Thoracic aorta (tissue), 2 donors: ENCODE results near the gene C6orf47. TPM values are rescaled to one million over a fixed set of nuclear protein-coding genes. Genes with fewer than 3 reads are reported as not detected.

ENCODE experiments used
- ATAC-seq: fragments of 150-250 bp; one replicate; pipeline ENCODE4 v1.8.0; 2017; ENCODE audit warnings: low read depth; ENCODE audit not compliant: insufficient number of reproducible peaks, low FRiP score
- DNase-seq: peaks from one replicate; pipeline ENCODE4 v3.0.0-alpha.2; 2020; ENCODE audit warnings: low spot score
- H3K27ac ChIP-seq, 2 donors: fragments of 200-600 bp; sonication (generic); 1 replicate in 1 of 2; 2 replicates in 1 of 2; pipeline ENCODE4 v1.5.1; 2016; ENCODE audit warnings: mild to moderate bottlenecking in 2 of 2, moderate library complexity in 2 of 2
- H3K27me3 ChIP-seq: fragments of 200-600 bp; sonication (generic); replicated peaks from 2 replicates; pipeline ENCODE4 v1.6.0; 2016; ENCODE audit warnings: mild to moderate bottlenecking; ENCODE audit not compliant: insufficient read depth
- H3K36me3 ChIP-seq: fragments of 200-600 bp; sonication (generic); one replicate; pipeline ENCODE4 v1.5.1; 2016
- H3K4me1 ChIP-seq, 2 donors: fragments of 200-600 bp; sonication (generic); 1 replicate in 1 of 2; 2 replicates in 1 of 2; pipeline versions ENCODE4 v1.5.1 to v1.6.0; 2016; ENCODE audit warnings: low read depth in 2 of 2, mild to moderate bottlenecking in 1 of 2; ENCODE audit not compliant: control insufficient read depth in 1 of 2
- H3K4me3 ChIP-seq: fragments of 200-600 bp; sonication (generic); 2 replicates; pipeline ENCODE4 v1.5.1; 2016; ENCODE audit warnings: mild to moderate bottlenecking
- H3K9me3 ChIP-seq: fragments of 200-600 bp; sonication (generic); 2 replicates; pipeline ENCODE4 v1.5.1; 2016
- total RNA-seq, 2 donors: library from RNA; depleted of rRNA; stranded (reverse); fragments of >200 nt; gene quantifications; one replicate each; pipeline versions ENCODE4 v1.1.0 to v1.2.3, GENCODE V29; 2016
- TF ChIP-seq, protein P1 (sequence below): fragments of 200-600 bp; sonication (generic); IDR thresholded peaks from one replicate; pipeline ENCODE4 v1.5.1; 2019; ENCODE audit warnings: antibody characterized with exemption

The C6orf47 gene
- total RNA-seq, 2 donors from 2014 or later: 23.7 to 40.1 TPM

DNA sequence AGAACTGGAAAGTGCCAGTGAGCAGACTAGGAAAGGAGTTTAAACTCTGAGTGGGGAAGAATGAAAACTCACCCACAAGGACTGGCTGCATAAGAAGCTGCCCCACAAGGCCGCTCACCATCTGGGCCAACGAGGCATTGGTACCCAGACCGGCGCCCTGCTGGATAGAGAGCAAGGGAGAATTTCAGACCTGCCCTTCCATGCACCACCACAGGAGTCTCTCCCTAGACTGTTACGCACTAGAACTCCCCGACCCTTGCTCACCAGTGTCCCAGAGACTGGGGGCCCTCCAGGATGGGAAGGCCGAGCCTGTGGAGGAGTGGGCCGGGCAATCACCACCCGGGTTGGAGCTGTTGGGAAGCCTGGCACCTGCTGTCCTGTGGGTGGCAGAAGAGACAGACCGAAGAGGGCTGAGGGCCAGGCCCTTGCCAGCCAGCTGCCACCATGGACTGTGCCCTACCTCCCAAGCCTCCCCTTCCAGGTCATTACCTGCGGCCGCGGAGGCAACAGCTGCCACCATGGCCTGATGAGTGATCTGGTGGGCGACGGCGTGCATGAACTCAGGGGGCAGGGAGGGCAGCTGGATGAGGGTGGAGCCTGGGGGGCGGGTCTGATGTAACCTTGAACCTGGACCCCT, 16.6 kb downstream of the C6orf47 start:
- H3K9me3 ChIP-seq: no peaks in the 10 kb centered on the region
- ATAC-seq (no peak), DNase-seq (no peak)
- peaks cover 91% of the 10 kb centered on the region for H3K36me3 ChIP-seq
- H3K27ac ChIP-seq: no peak overlapping the region
- H3K4me1 ChIP-seq: no peaks in the 10 kb centered on the region
- H3K27me3 ChIP-seq: no peaks in the 10 kb centered on the region
- TF ChIP-seq, protein P1, sequence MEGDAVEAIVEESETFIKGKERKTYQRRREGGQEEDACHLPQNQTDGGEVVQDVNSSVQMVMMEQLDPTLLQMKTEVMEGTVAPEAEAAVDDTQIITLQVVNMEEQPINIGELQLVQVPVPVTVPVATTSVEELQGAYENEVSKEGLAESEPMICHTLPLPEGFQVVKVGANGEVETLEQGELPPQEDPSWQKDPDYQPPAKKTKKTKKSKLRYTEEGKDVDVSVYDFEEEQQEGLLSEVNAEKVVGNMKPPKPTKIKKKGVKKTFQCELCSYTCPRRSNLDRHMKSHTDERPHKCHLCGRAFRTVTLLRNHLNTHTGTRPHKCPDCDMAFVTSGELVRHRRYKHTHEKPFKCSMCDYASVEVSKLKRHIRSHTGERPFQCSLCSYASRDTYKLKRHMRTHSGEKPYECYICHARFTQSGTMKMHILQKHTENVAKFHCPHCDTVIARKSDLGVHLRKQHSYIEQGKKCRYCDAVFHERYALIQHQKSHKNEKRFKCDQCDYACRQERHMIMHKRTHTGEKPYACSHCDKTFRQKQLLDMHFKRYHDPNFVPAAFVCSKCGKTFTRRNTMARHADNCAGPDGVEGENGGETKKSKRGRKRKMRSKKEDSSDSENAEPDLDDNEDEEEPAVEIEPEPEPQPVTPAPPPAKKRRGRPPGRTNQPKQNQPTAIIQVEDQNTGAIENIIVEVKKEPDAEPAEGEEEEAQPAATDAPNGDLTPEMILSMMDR: no peak
- no peak overlapping the region for H3K4me3 ChIP-seq

DNA sequence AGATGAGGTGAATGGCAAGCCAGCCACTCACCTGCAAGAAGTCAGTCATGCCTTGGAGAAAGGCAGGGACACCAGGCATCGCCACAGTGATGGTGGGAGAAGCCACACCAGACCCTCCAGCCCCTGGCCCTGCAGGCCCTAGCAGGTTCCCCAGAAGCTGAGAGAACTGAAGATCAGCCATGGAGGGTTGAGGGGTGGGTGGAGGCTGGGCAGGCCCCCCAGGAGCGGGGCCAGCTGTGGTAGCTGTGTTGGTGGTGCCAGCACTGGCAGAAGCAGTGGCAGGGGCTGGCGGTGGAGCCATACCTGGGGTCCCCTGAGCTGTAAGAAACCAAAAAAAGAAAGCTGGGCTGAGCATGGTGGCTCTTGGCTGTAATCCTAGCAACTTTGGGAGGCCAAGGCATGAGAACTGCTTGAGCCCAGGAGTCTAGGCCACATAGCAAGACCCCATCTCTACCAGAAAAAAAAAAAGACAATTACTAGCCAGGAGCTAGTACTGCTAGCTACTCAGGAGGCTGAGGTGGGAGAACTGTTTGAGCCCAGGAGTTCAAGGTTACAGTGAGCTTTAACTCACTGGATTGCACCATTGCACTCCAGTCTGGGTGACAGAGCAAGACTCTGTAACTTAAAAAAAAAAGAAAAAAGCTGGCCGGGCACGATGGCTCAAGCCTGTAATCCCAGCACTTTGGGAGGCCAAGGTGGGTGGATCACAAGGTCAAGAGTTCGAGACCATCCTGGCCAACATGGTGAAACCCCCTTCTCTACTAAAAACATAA, 17.6 kb downstream of the C6orf47 start:
- TF ChIP-seq, protein P1: no peak
- ATAC-seq: no peak
- no peak overlapping the region for H3K27ac ChIP-seq

DNA sequence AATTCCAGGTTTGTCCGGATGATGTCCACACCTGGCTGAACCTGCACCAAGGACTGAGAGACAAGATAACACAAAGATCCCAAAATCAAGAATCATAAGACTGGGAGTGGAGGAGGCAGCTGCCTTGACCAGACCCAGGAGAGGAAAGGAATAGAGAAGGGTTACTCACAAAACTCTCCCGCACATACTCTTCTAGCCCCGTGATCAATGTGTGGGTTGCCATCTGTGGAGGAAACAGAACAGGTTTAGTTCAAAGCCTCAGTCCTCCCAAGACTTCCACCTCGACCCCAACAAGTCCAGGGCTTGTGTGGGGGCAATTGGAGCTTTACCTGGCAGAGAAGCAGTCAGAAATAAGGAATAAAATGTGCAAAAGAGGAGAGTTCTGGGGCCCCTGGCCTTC, 19.2 kb downstream of the C6orf47 start:
- Histone ChIP-seq H3K36me3 (peaks cover 85% of the 10 kb centered on the region), H3K4me1 (no peaks in the 10 kb centered on the region), H3K27ac (no peak overlapping the region), H3K9me3 (no peaks in the 10 kb centered on the region), H3K4me3 (no peak overlapping the region), H3K27me3 (no peaks in the 10 kb centered on the region)
- DNase-seq: no peak
- ATAC-seq: no peak
- TF ChIP-seq, protein P1: no peak

More for the DNA sequence above, 17.6 kb downstream of the C6orf47 start:
- no peaks in the 10 kb centered on the region for H3K27me3 ChIP-seq
- peaks cover 86% of the 10 kb centered on the region for H3K36me3 ChIP-seq
- no peak overlapping the region for H3K4me3 ChIP-seq
- no peak for DNase-seq
- no peaks in the 10 kb centered on the region for H3K4me1 ChIP-seq
- H3K9me3 ChIP-seq: no peaks in the 10 kb centered on the region

DNA sequence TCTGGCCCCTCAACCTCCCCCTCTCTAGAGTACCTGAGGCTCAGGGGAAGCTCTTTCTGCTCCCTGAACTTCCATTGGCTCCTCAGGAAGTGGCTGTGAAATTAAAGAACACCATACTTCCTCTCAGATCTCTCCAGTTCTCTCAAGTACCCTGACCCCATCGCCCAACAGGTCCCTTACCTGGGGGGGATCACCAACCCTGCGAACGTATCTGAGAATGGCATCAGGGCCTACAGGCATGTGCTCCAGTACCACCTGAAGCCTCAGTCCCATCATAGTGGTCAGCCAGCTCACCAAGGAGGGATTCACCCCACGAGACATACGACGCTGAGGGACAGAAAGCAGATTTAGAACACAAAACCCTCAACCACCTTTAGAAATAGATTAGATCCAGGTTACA, 20.0 kb downstream of the C6orf47 start:
- Histone ChIP-seq H3K9me3 (no peaks in the 10 kb centered on the region), H3K4me3 (no peak overlapping the region), H3K4me1 (no peaks in the 10 kb centered on the region), H3K27me3 (no peaks in the 10 kb centered on the region), H3K27ac (no peak overlapping the region), H3K36me3 (peaks cover 85% of the 10 kb centered on the region)
- ATAC-seq (no peak), DNase-seq (no peak)
- TF ChIP-seq, protein P1: no peak

DNA sequence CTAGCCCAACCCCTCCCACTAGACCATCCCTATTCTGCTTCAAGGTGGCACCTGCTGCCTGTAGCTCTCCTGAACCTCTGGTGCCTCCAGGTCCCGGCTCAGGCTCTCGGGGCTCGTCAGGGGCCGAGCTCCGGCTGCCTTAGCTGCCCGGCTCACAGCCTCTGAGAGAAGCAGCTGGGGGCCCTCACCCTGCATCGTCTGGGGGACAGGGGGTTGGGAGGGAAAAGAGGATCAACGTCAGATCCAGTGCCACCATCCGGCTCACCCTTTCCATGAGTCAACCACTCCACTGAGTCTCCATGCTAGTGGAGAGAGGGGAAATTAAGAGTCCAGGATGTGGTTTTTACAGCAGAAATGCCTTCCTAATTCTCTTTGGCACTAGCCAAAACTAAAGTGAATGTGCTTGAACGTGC, 21.1 kb downstream of the C6orf47 start:
- H3K36me3 ChIP-seq: peaks cover 85% of the 10 kb centered on the region
- H3K27ac ChIP-seq: no peak overlapping the region
- TF ChIP-seq, protein P1: no peak
- no peak for ATAC-seq
- no peaks in the 10 kb centered on the region for H3K4me1 ChIP-seq
- no peak for DNase-seq
- H3K27me3 ChIP-seq: no peaks in the 10 kb centered on the region
- no peaks in the 10 kb centered on the region for H3K9me3 ChIP-seq
- no peak overlapping the region for H3K4me3 ChIP-seq
